ENCODE results near the gene KCNN1. TPM values are rescaled to one million over a fixed set of nuclear protein-coding genes. Genes with fewer than 3 reads are reported as not detected.

Gene KCNN1
- total RNA-seq, 1 experiment from 2014 or later = 9.2 TPM

- Histone ChIP-seq H3K23me2 (ENCODE audit: insufficient read length, low read depth, low read length, poor library complexity, severe bottlenecking) (no peaks in the 10 kb centered on the region), H3K79me1 (ENCODE audit: insufficient read depth, low read depth, low read length, poor library complexity, severe bottlenecking) (no peaks in the 10 kb centered on the region), H3K27me3 (ENCODE audit: insufficient read depth, low read length) (no peaks in the 10 kb centered on the region), H3T11ph (ENCODE audit: low read length) (no peak overlapping the region), H3K18ac (ENCODE audit: insufficient read length, low read depth, low read length) (no peak overlapping the region), H2BK120ac (ENCODE audit: low read depth, low read length, poor library complexity, severe bottlenecking) (no peak overlapping the region), H3K9me3 (ENCODE audit: control insufficient read depth, low read depth, low read length) (no peaks in the 10 kb centered on the region), H4K91ac (ENCODE audit: insufficient read length, low read depth, low read length) (no peak overlapping the region), H4K5ac (ENCODE audit: insufficient read length, low read depth, low read length) (no peak overlapping the region), H2AFZ (ENCODE audit: low read length) (no peak overlapping the region), H3K4me1 (ENCODE audit: insufficient read depth, low read length) (no peaks in the 10 kb centered on the region; the same call in 1 of the 2 replicates), H3K9ac (ENCODE audit: extremely low read depth, insufficient read length, low read length) (no peak overlapping the region), H3K79me2 (ENCODE audit: insufficient read depth, low read length) (no peaks in the 10 kb centered on the region), H2BK5ac (ENCODE audit: insufficient read length, low read length) (no peak overlapping the region), H2BK12ac (ENCODE audit: insufficient read length, low read depth, low read length) (no peak overlapping the region), H3K27ac (ENCODE audit: insufficient read length, low read depth, low read length) (no peak overlapping the region), H3K4ac (ENCODE audit: low read depth, low read length) (no peak overlapping the region), H4K20me1 (ENCODE audit: control insufficient read depth, insufficient read depth, insufficient read length) (no peaks in the 10 kb centered on the region), H3K56ac (ENCODE audit: insufficient read length, low read depth, low read length) (no peak overlapping the region), H4K8ac (replicated peaks; ENCODE audit: insufficient read length, low read depth, low read length) (no peak overlapping the region), H2BK20ac (ENCODE audit: low read depth, low read length, poor library complexity, severe bottlenecking) (no peak overlapping the region), H3K14ac (ENCODE audit: insufficient read depth, low read length) (no peak overlapping the region), H2BK15ac (ENCODE audit: low read depth, low read length) (no peak overlapping the region), H2AK5ac (ENCODE audit: insufficient read length, low read length) (no peak overlapping the region), H3K4me2 (ENCODE audit: insufficient read depth, insufficient read length, low read length) (no peak overlapping the region), H3K23ac (ENCODE audit: insufficient read length, low read depth, low read length) (no peak overlapping the region)
- DNase-seq = no peak
- no peaks in the 10 kb centered on the region for H3K9me3 Mint-ChIP-seq
- H3K27ac Mint-ChIP-seq = peak overlapping the region in 1 of 3 experiments; percentile 23; a peak in 1 of 7 replicates
- peaks cover 0 to 8% (median 4%) of the 10 kb centered on the region in 3 experiments; a peak in 4 of 7 replicates for H3K36me3 Mint-ChIP-seq (ENCODE audit: insufficient read depth in 1 of 3, low read depth in 3 of 3)
- WGBS (ENCODE audit: extremely low coverage, insufficient read length, low lambda C conversion rate) = no CpG with 5 or more reads among the region's 15 CpGs
- no peak overlapping the region for H3K4me3 Mint-ChIP-seq
- no peaks in the 10 kb centered on the region for H3K27me3 Mint-ChIP-seq (ENCODE audit: low read depth)
- peaks cover 4 to 8% of the 10 kb centered on the region in 2 experiments for H3K4me1 Mint-ChIP-seq
- TF ChIP-seq CTCF (conservative IDR thresholded peaks at IDR 0.05) = no peak
These were observed 50.6 kb downstream of the KCNN1 start for GRCh38 chr19:18017275-18018083.

All from H9 (cell line).